Fibroblast of peridontal ligament (primary cell): ENCODE results near the gene ATP6V0C.

Experiments
- DNase-seq: peaks from one replicate; pipeline ENCODE4 v3.0.0-alpha.2; 2010; ENCODE audit errors: extremely low read depth

ATP6V0C gene

DNA sequence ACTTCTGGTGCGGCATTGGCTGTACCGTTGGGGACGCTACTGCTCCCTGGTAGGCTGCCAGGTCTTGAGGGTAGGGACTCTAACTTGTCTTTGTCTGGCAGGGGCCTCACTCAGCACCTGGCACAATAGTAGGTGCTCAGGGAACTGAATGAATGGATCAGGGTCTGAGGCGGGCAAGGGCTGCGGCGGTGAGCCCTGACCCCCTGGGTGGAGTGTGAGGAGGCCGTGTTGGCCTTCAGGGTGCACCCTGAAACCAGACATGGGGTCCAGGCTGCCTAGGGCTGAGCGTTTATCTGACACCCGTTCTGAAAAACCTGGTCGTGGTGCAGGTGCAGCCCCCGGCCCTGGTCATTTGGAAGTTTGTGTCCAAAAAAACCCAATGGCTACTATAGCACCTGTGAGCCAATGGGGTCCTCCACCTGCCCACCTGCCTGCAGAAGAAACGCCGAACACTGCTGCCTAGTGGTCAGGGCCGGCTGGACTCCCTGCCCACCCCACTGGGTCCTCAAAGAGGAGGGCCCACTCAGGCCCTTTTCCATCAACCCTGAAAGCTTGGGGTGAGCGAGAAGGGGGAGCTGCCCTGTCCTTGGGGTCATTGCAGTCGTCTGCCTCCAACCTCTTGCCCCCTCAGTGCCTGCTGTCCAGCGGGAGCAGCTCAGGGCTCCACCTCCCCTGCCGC lies 4.9 kb upstream of the ATP6V0C start:
- DNase-seq = no peak

DNA sequence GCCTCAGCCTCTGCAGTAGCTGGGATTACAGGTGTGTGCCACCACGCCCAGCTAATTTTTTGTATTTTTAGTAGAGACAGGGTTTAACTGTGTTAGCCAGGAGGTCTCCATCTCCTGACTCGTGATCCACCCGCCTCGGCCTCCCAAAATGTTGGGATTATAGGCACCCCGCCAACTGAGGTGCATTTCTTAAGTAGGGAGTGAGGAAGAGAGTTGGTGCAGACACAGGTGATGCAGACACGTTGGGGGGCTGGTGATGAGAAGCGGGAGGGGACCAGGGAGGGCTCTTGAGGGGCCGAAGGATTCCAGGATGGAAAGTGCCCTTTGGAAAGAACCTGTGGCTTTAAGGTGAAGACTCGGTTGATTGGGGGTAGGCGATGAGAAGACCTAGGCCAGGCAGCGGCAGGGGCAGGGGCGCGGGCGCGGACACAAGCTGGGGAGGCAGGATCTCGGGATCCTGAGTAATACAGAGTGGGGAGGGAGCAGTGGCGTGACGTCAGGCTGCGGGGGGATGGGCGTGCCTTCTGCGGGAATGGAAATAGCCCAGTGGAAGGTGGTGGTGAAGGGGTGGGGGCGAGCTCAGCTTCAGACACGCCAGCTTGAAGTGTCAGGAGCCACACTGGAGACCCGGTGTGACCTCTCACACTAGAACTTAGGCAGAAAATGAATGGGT lies 2.5 kb upstream of the ATP6V0C start:
- DNase-seq = peak; percentile 62

DNA sequence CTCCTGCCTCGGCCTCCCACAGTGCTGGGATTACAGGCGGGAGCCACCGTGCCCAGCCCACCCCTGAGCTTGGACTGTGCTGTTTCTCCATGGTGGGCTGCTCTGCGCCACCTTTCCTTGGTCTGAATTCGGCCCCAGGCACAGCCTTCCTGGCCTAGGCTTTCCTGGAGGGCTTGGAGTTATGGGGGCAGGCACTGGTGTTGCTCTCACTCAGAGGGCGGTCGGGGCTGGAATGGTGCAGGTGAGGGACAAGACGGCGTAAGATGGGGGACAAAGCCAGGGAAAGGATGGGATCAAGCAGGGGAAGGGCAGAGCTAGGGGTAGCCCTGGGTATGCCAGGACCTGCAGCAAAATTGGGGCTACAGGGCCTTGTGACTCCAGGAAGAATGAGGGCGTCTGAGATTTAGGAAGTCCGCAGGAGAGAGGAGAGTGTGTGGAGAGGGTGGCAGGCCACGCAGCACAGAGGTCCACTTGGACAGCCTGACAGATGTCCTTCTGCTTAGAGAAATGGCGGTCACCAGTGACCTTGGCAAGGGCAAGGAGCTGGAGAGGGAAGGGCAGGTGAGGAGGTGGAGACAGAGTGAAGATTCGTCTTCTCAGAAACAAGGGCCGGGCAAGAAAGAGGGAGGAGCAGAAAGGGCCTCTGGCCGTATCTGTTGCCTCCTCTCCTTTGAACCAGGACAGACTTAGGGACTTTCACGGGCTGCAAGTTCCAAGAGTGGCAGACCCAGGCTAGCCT lies 1.6 kb upstream of the ATP6V0C start:
- DNase-seq = no peak

DNA sequence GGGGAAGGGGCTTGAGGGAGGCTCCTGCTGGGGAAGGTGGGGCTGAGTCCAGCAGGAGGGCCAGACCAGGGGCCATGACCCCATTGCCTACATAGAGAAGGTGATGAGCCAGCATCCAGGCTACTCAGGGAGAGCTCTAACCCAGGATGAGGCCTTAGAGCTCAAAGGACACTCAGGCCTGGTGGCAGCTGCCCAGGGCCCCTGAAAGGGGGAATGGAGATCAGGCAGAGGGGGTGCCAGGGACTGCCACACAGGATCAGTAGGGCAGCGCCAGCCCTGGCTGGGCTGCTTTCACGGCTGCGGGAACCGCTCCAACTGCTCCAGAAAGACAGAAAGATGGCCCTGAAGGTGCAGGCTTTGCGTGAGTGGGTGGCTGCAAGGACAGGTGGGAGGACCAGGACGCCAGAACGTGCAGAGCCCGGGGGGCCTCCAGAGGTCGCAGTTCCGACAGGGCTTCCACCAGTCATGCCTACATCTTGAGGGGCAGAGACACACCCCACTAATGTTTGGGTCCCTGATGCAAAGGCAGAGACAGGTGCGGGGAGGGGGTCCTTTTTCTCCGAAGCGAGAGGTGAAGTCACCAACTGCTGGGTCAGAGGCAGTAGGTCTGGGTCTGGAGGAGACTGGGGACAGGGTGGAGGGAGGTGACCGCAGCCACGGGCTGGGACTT lies 882 bp upstream of the ATP6V0C start:
- DNase-seq = no peak

DNA sequence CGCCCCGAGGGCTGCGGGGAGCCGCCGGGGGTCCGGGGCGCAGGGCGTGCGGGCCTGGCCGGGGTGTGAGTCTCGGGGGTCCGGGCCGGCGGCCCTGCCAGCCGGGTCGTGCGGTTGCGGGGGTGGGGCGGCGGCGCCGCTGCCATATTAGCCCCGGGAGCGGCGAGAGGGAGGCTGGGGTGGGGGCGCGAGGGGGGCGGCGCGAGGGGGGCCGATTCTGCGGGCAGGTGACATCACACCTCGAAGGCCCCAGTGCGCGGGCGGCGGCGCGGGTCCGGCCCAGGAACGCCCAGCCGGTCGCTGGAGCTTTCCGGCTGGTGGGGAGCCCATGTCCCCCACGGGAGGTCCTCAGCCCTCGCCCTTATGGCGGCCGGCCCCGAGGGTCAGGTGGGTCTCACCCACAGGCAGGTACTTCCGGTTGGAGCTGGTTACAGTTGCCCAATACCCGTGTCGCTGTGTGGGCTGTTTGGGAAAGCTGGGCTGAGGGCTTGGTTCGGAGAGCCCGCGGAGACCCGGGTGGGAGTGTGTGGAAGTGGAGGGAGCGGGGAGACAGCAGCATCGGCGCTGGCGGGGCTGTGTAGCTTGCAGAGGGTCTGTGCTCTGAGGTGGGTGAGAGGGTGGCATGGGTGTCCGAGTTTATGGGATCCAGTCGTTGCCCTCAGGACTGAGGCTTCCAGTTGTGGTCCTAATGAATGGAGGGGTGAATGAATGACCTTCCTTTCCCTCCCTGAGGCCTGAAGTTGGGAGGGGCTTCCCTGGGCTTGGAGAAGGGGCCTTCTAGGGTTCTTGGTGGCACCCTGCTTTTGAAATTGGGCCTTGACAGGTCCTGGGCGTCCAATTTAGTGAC lies 804 bp downstream of the ATP6V0C start:
- DNase-seq = no peak

DNA sequence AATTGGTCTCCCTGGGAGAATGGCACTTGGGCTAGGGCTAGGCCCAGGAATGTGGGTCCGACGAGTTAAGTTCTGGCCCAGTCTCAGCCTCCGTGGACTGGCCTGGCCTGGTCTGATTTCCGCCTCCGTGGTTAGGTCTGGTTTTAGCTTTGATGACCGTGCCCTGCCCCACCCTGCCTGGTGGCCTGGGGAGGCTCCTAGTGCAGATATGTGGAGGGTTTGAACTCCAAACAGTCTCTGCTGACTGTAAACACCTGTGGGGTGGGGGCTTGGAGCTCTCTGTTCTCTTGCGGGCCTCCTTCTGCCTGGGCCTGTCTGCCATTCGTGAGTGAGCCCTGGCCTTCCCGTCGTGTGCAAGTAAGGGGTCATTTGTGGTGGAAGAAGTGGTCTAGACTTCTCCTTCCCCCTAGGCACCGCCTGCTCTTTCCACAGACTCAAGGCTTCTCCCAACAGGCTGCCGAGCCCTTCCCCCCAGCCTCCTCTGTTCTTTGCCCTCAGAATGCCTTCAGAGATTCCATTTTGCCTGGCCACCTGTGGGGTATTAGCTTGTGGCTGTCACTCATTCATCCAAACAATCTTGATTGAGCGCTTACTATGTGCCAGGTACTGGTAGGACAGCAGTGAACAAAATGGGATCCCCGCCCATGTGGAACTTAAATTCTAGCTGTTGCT lies 1.6 kb downstream of the ATP6V0C start:
- DNase-seq = no peak

DNA sequence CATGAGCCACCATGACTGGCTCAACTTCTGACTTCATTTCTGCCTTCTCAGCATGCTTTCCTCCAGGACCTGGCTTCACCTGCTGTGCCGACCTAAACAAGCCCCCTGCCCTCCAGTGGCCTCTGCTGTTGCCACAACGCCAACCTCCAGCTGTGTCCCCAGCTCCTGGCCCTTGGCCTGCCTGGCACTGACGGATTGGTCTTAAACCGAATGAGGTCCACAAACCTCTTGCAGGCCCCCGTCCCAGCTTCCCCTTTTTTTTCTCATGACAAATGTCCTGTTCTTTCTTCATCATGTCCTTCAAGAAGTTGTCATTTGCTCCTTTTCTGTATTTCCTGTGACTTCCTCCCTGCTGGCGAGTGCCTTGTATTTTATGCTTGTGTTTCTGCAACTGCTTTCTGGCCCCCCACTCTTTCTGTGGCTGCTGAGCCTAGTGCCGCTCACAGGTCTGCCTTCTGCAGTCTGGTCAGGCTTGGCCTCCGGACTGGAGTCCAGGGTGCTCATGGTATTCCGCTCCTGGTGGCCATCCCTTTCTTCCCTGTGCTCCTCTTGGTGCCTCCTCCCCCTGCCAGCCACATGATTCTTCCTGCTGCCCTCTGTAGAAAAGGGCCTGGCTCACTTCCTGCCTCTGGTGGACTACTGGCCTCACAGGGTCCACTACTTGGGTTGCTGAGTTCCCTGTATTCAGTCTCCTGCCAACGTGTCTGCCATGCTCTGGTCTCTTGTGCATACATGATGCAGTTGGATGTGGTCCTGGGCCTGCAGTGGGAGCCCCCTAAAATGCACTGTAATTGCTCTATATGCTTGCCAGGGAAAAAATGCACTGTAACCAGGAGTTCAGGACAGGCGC lies 2.9 kb downstream of the ATP6V0C start:
- DNase-seq = no peak

DNA sequence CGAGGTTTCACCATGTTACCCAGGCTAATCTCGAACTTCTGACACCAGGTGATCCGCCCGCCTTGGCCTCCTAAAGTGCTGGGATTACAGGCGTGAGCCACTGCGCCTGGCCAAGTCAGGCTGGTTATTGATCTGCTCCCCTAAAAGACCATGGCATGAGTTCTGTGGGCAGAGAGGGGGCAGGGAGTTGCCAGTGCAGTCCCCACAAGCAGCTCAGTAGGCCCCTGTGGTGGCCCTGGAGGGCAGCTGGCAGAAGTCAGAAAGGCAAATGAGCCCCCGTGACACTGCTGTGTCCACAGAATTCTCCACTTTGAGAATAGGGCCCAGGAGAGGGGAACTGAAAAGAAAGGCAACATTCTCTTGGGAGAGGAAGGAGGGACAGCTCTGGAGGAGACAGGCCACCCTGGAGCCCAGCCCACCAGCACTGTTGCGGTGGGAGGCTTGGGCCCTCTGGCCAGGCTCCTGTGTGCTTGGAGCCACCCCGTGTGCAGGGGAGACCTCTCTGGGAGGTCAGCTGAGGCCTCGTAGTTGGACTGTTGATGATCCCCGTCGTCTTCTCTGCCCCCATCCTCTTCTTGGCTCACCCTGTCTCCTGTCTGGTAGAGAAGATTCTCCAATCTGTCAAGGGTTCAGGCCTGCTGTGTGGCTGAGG lies 4.3 kb downstream of the ATP6V0C start:
- no peak for DNase-seq

DNA sequence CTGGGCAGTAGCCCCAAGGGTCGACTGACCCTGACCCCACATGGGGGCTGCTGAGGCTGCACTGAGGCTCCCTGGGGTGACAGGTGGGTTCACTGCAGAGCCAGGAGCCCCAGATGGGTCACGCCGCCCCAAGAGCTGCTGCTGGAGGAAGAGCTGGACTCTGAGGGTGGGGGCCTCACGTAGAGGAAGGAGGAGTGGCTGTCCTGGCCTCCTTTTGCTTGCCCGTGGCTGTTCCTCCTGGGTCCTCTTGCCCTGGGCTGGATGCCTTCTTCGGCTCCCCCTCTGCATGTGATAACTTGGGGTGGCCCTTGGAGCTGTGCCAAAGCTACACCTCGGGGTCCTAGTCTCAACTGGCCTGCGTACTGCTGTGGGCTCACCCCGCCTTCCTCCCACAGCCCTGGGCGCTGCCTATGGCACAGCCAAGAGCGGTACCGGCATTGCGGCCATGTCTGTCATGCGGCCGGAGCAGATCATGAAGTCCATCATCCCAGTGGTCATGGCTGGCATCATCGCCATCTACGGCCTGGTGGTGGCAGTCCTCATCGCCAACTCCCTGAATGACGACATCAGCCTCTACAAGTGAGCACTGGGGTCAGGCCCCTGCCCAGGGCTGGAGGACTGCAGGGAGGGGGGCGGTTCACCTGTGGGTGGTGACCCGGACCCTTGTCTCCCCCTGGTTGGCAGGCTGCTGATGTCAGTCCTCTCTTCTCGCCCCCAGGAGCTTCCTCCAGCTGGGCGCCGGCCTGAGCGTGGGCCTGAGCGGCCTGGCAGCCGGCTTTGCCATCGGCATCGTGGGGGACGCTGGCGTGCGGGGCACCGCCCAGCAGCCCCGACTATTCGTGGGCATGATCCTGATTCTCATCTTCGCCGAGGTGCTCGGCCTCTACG lies 5.3 kb downstream of the ATP6V0C start:
- DNase-seq = no peak

DNA sequence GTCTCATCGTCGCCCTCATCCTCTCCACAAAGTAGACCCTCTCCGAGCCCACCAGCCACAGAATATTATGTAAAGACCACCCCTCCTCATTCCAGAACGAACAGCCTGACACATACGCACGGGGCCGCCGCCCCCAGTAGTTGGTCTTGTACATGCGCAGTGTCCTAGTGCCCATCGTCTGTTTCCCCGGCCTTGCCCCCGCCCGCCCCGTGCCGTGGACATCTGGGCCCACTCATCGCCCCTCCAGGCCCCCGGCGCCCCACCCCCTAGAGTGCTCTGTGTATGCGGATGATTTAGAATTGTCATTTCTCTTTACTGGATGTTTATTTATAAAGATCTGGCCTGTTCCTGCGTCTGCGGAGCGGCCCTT lies 5.9 kb downstream of the ATP6V0C start:
- no peak for DNase-seq

DNA sequence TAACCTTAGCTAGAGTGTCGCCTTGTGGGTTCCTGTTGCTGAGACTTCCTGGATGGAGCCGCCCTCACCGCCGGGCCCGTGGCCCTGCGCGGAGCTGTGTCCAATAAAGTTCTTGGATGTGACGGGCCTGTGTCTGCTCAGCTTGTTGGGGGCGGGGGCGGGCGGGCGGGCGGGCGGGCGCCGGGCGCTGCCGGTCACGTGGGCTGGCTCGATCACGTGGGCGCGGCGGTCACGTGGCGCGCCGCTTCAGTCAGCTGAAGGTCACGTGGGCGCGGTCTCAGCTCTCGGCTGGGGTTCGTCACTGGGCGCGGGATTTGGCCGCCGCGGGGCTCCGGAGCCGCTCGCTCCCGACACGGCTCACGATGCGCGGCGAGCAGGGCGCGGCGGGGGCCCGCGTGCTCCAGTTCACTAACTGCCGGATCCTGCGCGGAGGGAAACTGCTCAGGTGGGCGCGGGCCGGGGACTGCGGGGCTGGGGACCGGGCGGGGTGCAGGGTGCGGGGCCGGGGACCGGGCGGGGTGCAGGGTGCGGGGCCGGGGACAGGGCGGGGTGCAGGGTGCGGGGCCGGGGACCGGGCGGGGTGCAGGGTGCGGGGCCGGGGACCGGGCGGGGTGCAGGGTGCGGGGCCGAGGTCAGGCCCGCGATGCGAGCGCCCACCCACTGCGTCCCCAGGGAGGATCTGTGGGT lies 6.5 kb downstream of the ATP6V0C start, which contains the start of gene AMDHD2:
AMDHD2 (plus strand) TSS at position 275 of the 687 bp plus-strand sequence; CDS start at position 363, 88 bp downstream.
- DNase-seq = peak; percentile 85

DNA sequence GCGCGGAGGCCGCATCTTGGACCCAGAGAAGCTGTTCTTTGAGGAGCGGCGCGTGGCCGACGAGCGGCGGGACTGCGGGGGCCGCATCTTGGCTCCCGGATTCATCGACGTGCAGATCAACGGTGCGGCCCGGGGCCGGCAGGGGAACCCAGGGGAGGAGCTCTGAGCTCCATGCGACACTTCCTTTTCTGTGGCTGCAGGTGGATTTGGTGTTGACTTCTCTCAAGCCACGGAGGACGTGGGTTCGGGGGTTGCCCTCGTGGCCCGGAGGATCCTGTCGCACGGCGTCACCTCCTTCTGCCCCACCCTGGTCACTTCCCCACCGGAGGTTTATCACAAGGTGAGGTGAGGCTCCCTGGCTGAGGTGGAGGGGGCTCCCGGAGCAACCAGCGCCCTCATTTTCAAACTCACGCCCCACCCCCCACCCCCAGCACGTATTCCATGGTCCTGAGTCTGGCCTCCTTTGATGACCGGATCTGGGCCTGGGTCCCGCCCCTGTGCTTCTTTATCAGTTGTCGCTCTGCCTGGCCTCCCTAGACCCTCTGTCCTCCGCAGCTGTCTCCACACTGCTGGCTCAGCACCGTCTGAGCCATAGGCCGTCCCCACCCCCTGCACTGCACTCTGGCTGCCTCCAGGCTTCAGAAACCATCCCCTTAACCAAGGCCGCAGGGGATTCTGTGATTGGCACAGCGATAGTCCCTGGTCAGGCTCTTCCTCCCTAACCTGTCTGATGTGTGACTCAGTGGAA lies 7.2 kb downstream of the ATP6V0C start:
- DNase-seq = no peak

DNA sequence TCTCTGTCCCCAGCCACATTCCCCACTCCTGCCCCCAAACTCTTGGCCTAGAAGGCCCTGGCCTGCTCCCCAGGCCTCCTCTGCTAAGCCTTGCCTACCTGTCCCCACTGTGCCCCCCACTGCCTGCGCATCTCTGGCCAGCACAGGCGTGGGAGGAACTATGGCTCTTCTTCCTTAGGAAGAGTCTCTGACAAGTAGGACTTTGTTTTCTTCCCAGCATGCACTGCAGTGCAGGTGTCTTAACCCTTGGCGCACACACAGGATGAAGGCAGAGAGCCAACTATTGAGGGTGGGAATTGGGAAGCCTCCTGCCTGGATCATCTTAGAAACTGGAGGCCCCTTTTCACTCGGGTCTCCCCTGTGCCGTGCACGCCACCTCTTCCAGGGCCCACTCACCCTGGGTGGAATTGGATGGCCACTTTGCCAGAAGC lies 10.1 kb downstream of the ATP6V0C start:
- no peak for DNase-seq

DNA sequence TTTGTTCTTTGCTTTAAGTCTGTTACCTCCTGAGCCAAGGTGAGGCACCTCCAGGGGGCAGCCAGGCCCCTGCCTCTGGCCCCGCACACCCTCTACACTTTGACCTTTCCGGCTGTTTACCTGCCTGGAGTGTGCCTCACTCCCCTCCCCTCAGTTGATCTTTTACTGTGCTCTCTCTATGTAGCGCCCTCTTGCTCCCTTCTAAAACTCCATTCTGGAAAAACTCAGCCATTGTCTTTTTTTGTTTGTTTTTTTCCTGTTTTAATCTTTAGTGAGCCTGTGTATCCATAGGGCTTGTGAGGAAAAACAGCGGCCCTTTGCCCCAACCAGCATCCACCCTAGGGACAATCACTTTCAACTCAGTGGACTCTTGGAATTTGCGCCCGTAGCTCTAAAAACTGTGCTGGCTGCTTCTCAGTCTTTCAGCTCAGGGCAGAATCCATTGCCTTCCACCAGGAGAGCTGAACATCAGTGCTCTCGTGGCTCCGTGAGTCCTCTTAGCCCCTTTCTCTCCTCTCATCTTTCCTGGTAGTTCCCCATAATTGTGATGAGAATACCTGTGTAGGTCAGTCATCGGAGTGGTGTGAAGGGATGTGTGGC lies 10.7 kb downstream of the ATP6V0C start:
- no peak for DNase-seq

DNA sequence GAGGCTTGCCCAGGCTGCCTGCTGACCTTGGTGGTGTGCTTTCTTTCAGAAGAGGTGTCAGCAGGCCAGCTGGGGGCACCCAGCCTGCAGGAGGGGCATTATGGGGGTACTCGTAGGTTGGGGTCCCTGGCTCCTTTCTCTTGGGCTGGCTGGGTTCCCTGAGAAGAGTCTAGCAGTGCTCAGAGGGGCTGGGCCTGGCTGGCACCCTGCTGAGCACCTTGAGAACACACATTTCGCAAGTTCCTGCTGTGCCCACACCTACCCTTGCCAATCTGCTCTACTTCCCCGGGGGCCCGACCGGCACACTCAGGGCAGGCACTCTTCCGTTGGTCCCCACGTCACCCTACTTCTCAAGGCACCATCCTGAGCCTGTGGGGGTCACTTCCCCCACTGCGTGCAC lies 12.4 kb downstream of the ATP6V0C start:
- DNase-seq = no peak

DNA sequence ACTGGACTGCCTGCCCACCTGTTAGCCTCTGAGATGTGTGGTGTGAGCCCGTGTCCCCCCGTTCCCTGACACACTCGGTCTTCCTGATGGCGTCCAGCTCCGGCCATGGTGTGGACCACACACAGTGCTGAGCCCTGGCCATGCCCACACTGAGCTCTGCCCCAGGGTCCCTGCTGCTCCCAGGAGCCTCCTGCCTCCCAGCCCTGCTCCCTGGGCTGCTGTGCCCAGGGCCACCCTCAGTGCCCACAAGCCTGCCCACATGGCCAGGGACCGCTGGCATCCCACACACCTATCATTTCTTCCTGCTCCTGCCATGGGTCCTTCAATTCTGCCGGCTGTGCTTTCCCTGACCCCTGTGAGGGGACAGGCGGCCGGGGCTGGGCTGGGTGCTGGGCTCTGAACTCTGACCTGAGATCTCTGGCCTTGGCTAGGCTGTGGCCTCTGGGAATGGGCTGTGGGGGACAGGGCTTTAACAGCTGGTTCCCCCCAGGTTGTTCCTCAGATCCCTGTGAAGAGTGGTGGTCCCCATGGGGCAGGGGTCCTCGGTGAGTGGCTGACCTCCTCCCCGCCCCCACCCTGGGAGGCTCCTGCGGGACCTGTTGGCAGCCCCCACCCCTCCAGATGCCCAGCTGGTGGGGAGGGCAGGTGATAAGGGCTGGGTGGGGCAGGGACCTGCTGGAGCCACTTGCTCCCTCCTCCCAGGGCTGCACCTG lies 13.5 kb downstream of the ATP6V0C start:
- DNase-seq = no peak
